IPS-18a (cell line): ENCODE measurements around the gene TDRD12.
"Not testable (repeated sequence)": the region's sequence is repeated elsewhere in the genome, so short reads cannot be mapped to it uniquely, and the experiment has no call there.

Experiments
- H3K27ac ChIP-seq: one replicate; pipeline ENCODE4 v1.5.1; 2013; ENCODE audit warnings: low read length
- H3K27me3 ChIP-seq: one replicate; pipeline ENCODE4 v1.6.1; 2013; ENCODE audit warnings: mild to moderate bottlenecking, low read length; ENCODE audit not compliant: control insufficient read depth, insufficient read depth
- H3K36me3 ChIP-seq: one replicate; pipeline ENCODE4 v1.6.1; 2013; ENCODE audit warnings: low read depth, low read length; ENCODE audit not compliant: control insufficient read depth
- H3K4me1 ChIP-seq: one replicate; pipeline ENCODE4 v1.6.1; 2013; ENCODE audit warnings: low read depth, low read length; ENCODE audit not compliant: control insufficient read depth
- H3K4me3 ChIP-seq: one replicate; pipeline ENCODE4 v1.5.1; 2013; ENCODE audit warnings: low read length
- H3K9ac ChIP-seq: one replicate; pipeline ENCODE4 v1.6.1; 2013; ENCODE audit warnings: mild to moderate bottlenecking, low read length, moderate library complexity
- H3K9me3 ChIP-seq: one replicate; pipeline ENCODE4 v1.6.1; 2013; ENCODE audit warnings: low read depth, low read length; ENCODE audit not compliant: control insufficient read depth

TDRD12 gene

DNA sequence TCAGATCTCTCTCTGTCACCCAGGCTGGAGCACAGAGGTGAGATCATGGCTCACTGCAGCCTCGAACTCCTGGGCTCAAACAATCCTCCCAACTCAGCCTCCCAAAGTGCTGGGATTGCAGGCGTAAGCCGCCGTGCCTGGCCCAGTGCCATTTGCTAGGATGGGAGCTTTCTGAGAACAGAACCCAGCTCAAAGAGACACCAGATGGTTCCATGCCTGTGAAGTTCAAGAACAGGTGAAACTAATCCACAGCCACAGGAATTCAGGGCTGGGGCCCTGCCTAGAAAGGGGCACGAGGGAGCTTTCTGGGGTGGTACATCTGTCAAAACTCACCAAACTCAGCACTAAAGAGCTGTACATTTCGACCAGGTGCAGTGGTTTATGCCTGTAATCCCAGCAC lies 145.8 kb downstream of the TDRD12 start:
- H3K36me3 ChIP-seq, result no peaks in the 10 kb centered on the region
- H3K27ac ChIP-seq, result no peak overlapping the region
- H3K4me1 ChIP-seq, result peaks cover 6% of the 10 kb centered on the region
- no peak overlapping the region for H3K4me3 ChIP-seq
- H3K9ac ChIP-seq, result no peak overlapping the region
- no peaks in the 10 kb centered on the region for H3K27me3 ChIP-seq
- H3K9me3 ChIP-seq, result no peaks in the 10 kb centered on the region

DNA sequence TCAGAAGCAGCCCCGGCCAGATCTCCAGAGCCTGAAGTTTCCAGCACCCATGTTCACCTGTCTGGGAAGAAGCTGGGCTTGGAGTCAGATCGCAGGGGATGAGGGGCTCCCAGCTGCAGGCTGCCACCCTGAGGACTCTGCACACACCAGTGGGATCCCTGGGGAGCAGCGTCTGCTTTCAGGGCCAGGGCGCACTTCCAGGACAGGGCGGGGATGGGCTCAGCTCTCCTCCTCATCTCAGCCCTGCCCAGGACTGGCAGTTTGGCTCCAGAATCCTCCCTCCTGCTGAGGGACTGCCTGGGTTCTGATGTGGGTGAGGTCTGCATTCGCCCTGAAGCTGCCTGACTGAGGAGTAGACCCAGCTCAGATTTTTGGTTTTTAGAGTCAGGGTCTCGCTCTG lies 146.5 kb downstream of the TDRD12 start:
- Histone ChIP-seq H3K27me3 (no peaks in the 10 kb centered on the region), H3K27ac (no peak overlapping the region), H3K9me3 (no peaks in the 10 kb centered on the region), H3K36me3 (no peaks in the 10 kb centered on the region), H3K9ac (no peak overlapping the region), H3K4me1 (peaks cover 7% of the 10 kb centered on the region), H3K4me3 (no peak overlapping the region)

DNA sequence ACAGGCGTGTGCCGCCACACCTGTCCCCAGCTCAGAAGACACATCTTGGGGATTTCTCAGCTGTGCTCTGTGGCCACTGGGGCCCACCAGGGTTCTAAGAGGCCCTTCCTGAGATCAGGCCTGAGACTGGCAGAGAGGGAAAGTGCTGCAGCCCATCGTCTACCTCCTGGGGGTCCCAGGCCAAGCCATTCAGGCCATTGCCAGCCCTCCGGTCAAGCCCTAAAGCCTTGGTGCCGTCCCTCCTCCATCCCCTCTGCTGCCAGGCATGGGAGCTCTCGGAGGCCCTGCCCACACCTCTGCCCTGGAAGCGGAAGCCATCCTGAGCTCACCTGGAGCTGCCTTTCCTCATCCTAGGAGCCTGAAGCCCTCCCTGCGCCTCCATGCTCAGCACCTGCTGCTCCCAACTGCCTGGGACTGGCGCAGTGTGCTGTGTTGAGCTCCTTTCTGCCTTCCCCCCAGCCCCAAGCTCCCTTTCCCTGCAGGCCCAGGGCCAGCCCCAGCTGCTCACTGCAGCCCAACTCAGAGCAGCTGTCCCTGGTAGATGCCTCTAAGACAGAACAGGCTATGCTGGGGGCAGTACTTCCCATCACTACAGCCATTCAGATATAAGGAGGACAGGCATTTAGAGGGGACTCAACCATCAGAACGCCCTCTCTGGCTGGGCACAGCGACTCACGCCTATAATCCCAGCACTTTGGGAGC lies 147.1 kb downstream of the TDRD12 start:
- H3K4me3 ChIP-seq, result no peak overlapping the region
- no peaks in the 10 kb centered on the region for H3K27me3 ChIP-seq
- H3K4me1 ChIP-seq, result peaks cover 7% of the 10 kb centered on the region
- no peaks in the 10 kb centered on the region for H3K36me3 ChIP-seq
- no peak overlapping the region for H3K9ac ChIP-seq
- no peak overlapping the region for H3K27ac ChIP-seq
- H3K9me3 ChIP-seq, result no peaks in the 10 kb centered on the region

DNA sequence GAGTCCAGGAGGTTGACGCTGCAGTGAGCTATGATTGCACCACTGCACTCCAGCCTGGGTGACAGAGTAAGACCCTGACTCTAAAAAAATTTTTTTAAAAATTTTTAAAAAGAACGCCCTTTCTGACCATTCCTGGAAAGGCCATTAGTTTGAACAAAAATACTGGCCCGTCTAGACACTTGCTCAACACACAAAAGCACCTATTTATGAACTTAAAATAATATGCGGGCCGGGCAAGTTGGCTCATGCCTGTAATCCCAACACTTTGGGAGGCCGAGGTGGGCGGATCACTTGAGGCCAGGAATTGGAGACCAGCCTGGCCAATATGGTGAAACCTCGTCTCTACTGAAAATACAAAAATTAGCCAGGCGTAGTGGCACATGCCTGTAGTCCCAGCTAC lies 147.9 kb downstream of the TDRD12 start:
- H3K36me3 ChIP-seq, H3K4me3 ChIP-seq, H3K27ac ChIP-seq, H3K27me3 ChIP-seq, H3K4me1 ChIP-seq, H3K9ac ChIP-seq, H3K9me3 ChIP-seq: not testable (repeated sequence)

DNA sequence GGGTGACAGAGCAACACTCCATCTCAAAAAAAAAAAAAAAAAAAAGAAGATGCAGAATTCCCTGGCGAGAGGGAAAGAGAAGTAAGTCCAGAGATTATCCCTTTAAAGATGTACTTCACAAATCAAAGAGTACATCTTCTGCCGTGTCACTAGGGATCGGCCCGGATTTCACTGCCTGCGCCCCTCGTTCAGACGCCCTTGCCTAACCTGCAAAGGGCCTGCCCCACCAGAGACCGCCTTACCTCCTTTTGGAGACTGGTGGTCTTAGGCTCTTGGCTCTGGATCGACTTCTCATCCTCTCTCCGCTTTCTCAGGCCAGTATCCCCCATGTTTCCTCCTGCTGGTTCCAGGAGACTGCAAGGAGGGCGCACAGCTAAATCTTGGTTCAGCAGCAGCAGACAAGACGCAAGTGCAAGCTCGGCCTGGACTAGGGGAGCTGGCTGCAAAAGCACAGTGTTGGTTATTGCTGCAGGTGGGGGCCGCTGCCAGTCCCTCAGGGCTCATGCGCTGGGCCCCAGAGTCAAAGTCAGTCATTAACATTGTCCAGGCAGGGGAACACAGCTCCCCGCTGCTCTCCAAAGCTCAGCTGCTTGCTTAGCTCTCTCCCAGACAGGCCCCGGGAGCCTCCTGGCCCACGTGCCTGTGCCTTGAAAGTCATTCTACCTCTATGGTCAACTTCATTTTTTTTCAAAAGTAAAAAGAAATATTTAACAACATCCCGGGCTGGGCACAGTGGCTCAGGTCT lies 148.8 kb downstream of the TDRD12 start:
- Histone ChIP-seq H3K27ac (no peak overlapping the region), H3K9ac (no peak overlapping the region), H3K4me1 (peaks cover 7% of the 10 kb centered on the region), H3K27me3 (no peaks in the 10 kb centered on the region), H3K9me3 (no peaks in the 10 kb centered on the region), H3K36me3 (no peaks in the 10 kb centered on the region), H3K4me3 (no peak overlapping the region)

DNA sequence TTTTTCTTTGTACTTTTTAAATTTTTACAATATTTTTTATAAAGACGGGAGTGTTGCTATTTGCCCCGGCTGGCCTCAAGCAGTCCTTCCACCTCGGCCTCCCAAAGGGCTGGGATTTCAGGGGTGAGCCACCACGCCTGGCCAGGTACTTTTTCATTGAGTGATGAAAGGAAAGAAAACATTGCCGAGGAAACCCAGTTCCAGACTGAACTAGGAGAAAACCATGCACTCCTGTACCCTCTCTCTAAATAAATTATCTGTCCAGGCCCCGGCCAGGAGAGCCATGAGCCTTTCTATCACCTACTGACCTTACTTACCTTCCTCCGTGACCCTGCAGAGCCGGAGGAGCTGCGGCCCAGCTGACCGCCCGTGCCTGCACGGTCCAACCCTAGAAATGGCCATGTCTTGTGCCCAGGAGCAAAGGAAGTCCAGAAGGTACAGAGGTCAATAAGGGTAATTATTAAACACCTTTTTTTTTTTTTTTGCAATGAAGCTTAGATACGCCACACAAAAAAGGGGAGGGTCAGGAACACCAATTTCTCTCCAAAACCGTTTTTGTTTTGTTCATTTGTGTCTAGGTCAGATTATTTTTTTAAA lies 149.9 kb downstream of the TDRD12 start, which contains the start of gene SLC7A9:
SLC7A9 (minus strand) TSS at position 399 of the 597 bp plus-strand sequence. CDS start 1,233 bp downstream, outside the sequence.
- Histone ChIP-seq H3K4me3 (no peak within 1 kb of the TSS), H3K27me3 (no peaks in the 10 kb centered on the region), H3K36me3 (no peaks in the 10 kb centered on the region), H3K27ac (no peak within 1 kb of the TSS), H3K9ac (no peak within 1 kb of the TSS), H3K4me1 (peaks cover 7% of the 10 kb centered on the region), H3K9me3 (no peaks in the 10 kb centered on the region)

DNA sequence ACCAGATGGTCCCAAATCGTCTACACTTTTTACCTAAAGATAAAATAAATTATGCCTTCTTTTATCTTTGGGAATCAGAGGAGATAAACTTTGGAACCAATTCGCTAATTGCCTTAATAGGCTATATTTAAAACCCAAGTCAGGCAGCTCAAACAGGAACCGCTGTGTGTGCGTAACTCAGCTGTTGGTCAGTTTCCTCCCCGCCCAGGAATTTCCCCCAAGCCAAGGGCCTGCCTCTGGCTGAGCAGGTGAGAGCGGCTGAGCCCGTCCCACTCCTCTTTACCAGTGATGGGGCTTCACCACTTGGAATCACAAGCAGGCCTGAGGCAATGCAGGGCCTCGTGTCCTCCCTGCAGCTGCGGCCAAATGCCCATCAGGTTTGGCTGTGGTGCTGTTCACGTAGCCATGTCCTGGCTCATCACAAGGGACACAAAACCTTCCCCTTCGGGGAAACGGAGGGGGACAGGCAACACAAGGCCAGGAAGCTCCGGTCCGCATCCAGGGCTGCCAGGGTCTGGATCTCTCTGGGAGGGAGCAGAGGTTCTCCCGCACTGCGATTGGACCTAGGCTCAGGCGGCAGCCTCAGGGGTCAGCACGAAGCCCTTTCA lies 150.5 kb downstream of the TDRD12 start:
- H3K27me3 ChIP-seq, result no peaks in the 10 kb centered on the region
- H3K27ac ChIP-seq, result no peak overlapping the region
- no peak overlapping the region for H3K9ac ChIP-seq
- no peaks in the 10 kb centered on the region for H3K36me3 ChIP-seq
- H3K4me1 ChIP-seq, result peaks cover 7% of the 10 kb centered on the region
- H3K9me3 ChIP-seq, result no peaks in the 10 kb centered on the region
- no peak overlapping the region for H3K4me3 ChIP-seq

DNA sequence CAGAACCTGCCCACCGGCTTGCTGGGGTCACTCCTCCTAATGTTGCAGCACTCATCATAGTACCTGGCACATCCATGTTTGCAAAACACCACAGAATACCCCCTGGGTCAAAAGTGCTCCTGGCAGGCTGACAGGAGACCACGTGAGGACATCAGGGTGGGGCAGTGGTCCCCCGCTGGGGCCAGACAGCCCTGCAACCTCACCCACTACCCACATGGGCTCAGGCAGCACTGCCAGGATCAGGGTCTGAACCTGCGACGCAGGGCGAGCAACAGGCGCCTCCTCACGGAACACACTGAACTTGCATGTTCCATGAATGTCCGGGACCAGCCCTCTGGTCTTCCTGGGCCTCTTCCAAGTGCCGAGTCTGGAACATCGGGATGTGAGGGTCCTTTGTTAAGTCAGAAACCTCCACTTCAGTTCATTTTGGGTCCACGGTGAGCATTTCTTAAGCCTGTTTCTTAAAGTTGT lies 151.4 kb downstream of the TDRD12 start:
- Histone ChIP-seq H3K9ac (no peak overlapping the region), H3K4me3 (no peak overlapping the region), H3K9me3 (no peaks in the 10 kb centered on the region), H3K4me1 (peaks cover 7% of the 10 kb centered on the region), H3K27me3 (no peaks in the 10 kb centered on the region), H3K27ac (no peak overlapping the region), H3K36me3 (no peaks in the 10 kb centered on the region)

DNA sequence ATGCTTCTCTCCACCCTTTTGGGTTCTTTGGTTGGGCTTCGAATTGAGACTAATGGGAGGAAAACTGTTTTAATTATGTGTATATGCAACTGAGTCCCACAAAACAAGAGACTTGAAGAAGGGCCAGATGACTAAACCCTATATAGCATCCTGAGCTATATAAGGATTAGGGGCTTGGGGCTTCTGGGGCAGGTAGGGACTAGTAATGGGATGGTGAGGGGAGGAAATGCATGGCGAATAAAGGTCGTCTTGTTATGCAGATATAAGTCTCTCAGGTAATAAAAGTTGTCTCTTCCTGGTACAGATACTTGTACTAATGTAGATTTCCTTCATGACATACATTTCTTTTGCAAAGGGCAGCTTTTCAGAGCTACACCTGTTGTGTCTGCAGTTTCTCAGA lies 152.8 kb downstream of the TDRD12 start:
- Histone ChIP-seq H3K27ac (no peak overlapping the region), H3K9ac (no peak overlapping the region), H3K36me3 (no peaks in the 10 kb centered on the region), H3K9me3 (no peaks in the 10 kb centered on the region), H3K4me1 (peaks cover 7% of the 10 kb centered on the region), H3K4me3 (no peak overlapping the region), H3K27me3 (no peaks in the 10 kb centered on the region)

DNA sequence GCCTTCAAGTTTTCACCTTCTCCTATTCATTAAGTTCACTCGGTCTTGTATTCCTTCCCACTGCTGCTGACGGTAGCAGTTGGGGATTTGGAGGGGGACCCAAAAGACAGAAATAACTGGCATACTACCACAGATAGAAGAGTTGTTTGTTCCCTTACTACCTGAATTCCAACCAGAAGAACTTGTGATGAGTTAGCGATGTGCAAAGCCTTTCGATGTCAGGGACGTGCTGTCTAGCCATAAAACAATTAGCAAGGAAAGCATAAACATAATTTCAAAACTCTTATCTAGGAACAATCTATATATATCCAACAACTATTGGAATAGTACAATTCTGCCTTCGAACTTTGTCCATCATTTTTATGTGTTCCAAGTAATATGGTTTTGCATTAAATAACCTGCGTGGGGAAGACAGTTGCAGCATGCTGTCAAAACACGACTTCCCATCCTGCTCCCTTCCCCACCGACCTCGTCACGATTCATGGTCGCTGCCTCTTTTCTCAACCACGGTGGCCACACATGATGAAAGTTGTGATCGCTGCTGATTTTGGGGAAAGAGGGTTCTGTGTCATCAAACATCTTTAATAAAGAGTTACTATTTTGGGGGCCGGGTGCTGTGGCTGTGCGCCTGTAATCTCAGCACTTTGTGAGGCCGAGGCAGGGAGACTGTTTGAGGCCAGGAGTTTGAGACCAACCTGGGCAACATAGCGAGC lies 153.8 kb downstream of the TDRD12 start:
- peaks cover 7% of the 10 kb centered on the region for H3K4me1 ChIP-seq
- no peak overlapping the region for H3K9ac ChIP-seq
- no peaks in the 10 kb centered on the region for H3K9me3 ChIP-seq
- no peak overlapping the region for H3K27ac ChIP-seq
- H3K36me3 ChIP-seq, result no peaks in the 10 kb centered on the region
- H3K4me3 ChIP-seq, result no peak overlapping the region
- H3K27me3 ChIP-seq, result no peaks in the 10 kb centered on the region

DNA sequence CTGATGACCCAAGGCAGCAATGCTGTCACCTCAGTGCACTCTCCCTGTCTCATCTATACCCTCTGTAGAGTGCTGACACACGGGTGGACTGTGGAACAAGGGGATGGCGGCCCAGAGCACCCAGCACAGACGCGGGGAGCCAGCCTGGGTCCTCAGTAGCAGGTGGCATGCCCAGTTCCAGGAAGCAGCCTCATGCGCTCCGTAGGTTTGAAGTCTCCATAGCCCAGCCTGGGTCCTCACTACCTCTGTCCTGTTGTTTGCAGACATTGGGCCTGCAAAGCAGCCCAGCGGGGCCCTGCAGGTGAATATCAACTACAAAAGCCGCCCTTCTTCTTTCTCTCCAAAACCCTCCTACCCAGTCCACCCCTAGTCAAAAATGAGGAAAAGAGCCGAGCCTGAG lies 155.0 kb downstream of the TDRD12 start:
- Histone ChIP-seq H3K4me3 (no peak overlapping the region), H3K27me3 (no peaks in the 10 kb centered on the region), H3K36me3 (no peaks in the 10 kb centered on the region), H3K27ac (no peak overlapping the region), H3K4me1 (peaks cover 6% of the 10 kb centered on the region), H3K9me3 (no peaks in the 10 kb centered on the region), H3K9ac (no peak overlapping the region)
